WTC11 (cell line): ENCODE data around the gene PRKCE. TPM values are rescaled to one million over a fixed set of nuclear protein-coding genes. Genes with fewer than 3 reads are reported as not detected.

Source experiments
- ATAC-seq: fragments of 200-7000 bp; cut with Tn5 transposase; 2 replicates; pipeline ENCODE4 v1.10.0; 2021; ENCODE audit warnings: mild to moderate bottlenecking, moderate library complexity
- CTCF ChIA-PET: fragments of 300-600 bp; sonication (Branson Sonifier 250); formaldehyde crosslinking; loops from one replicate; lab custom pipeline; 2021; ENCODE audit warnings: antibody characterized with exemption; lab: Charles Lee
- POLR2A ChIA-PET: fragments of 350-600 bp; sonication (Branson Sonifier 250); formaldehyde crosslinking; loops from one replicate; lab custom pipeline; 2021; ENCODE audit warnings: antibody characterized with exemption; lab: Charles Lee
- DNase-seq: peaks from one replicate; pipeline ENCODE4 v3.0.0; 2021; ENCODE audit warnings: low spot score
- H3K27ac Mint-ChIP-seq: 2 replicates; pipeline ENCODE4 v1.8.0; 2021; ENCODE audit warnings: mixed read lengths
- H3K27me3 Mint-ChIP-seq: 2 replicates; pipeline ENCODE4 v1.8.0; 2021; ENCODE audit warnings: low read depth, mild to moderate bottlenecking, moderate library complexity, mixed read lengths
- H3K36me3 Mint-ChIP-seq: 2 replicates; pipeline ENCODE4 v1.8.0; 2021; ENCODE audit warnings: mixed read lengths
- H3K4me1 Mint-ChIP-seq: 2 replicates; pipeline ENCODE4 v1.8.0; 2022; ENCODE audit warnings: mixed read lengths
- H3K4me3 Mint-ChIP-seq: 2 replicates; pipeline ENCODE4 v1.8.0; 2021; ENCODE audit warnings: mild to moderate bottlenecking, moderate library complexity, mixed read lengths
- H3K9me3 Mint-ChIP-seq: 2 replicates; pipeline ENCODE4 v1.8.0; 2021; ENCODE audit warnings: mixed read lengths
- ATF1 ChIP-seq: sonication (generic); formaldehyde crosslinking; IDR thresholded peaks from 2 replicates; pipeline ENCODE4 v1.8.1; 2023; ENCODE audit warnings: mild to moderate bottlenecking, moderate library complexity, missing genetic modification reagents
- CDX4 ChIP-seq: fragments of 250-450 bp; sonication (Bioruptor Pico); IDR thresholded peaks from 2 replicates; pipeline ENCODE4 v1.9.0; 2021; ENCODE audit warnings: moderate library complexity, mild to moderate bottlenecking, inconsistent platforms, borderline replicate concordance
- E2F5 ChIP-seq: sonication (generic); formaldehyde crosslinking; IDR thresholded peaks from 2 replicates; pipeline ENCODE4 v1.8.1; 2022; ENCODE audit warnings: mild to moderate bottlenecking, moderate library complexity, missing genetic modification reagents
- HMGXB4 ChIP-seq: sonication (generic); formaldehyde crosslinking; IDR thresholded peaks from 2 replicates; pipeline ENCODE4 v1.8.1; 2023; ENCODE audit warnings: mild to moderate bottlenecking, moderate library complexity, missing genetic modification reagents
- IRF1 ChIP-seq: sonication (generic); formaldehyde crosslinking; IDR thresholded peaks from 2 replicates; pipeline ENCODE4 v1.8.0; 2023; ENCODE audit warnings: missing genetic modification reagents
- JAZF1 ChIP-seq: fragments of 250-450 bp; sonication (Bioruptor Pico); IDR thresholded peaks from 2 replicates; pipeline ENCODE4 v1.9.0; 2021; ENCODE audit warnings: moderate library complexity, mild to moderate bottlenecking, inconsistent platforms
- NR1H2 ChIP-seq: sonication (generic); formaldehyde crosslinking; IDR thresholded peaks from 2 replicates; pipeline ENCODE4 v1.9.0; 2021; ENCODE audit warnings: mild to moderate bottlenecking, moderate library complexity, missing genetic modification reagents
- NR3C1 ChIP-seq: sonication (generic); formaldehyde crosslinking; conservative IDR thresholded peaks from 2 replicates; pipeline ENCODE4 v1.8.1; 2023; ENCODE audit warnings: low read depth, mild to moderate bottlenecking, missing genetic modification reagents
- SOX15 ChIP-seq: fragments of 250-450 bp; sonication (Bioruptor Pico); IDR thresholded peaks from 2 replicates; pipeline ENCODE4 v1.9.0; 2021; ENCODE audit warnings: mild to moderate bottlenecking
- SP1 ChIP-seq: sonication (generic); formaldehyde crosslinking; conservative IDR thresholded peaks from 2 replicates; pipeline ENCODE4 v1.8.1; 2022; ENCODE audit warnings: missing genetic modification reagents
- STAT6 ChIP-seq: sonication (generic); formaldehyde crosslinking; conservative IDR thresholded peaks from 2 replicates; pipeline ENCODE4 v1.8.1; 2023; ENCODE audit warnings: mild to moderate bottlenecking, low read depth, missing genetic modification reagents, moderate library complexity
- ZBTB21 ChIP-seq: sonication (generic); formaldehyde crosslinking; IDR thresholded peaks from 2 replicates; pipeline ENCODE4 v1.8.1; 2023; ENCODE audit warnings: mild to moderate bottlenecking, missing genetic modification reagents, borderline replicate concordance
- ZNF138 ChIP-seq: sonication (generic); formaldehyde crosslinking; conservative IDR thresholded peaks from 2 replicates; pipeline ENCODE4 v1.8.1; 2022; ENCODE audit warnings: mild to moderate bottlenecking, moderate library complexity, missing genetic modification reagents
- ZNF219 ChIP-seq: sonication (generic); formaldehyde crosslinking; IDR thresholded peaks from 2 replicates; pipeline ENCODE4 v1.8.0; 2023; ENCODE audit warnings: missing genetic modification reagents, mild to moderate bottlenecking, borderline replicate concordance
- ZNF263 ChIP-seq: sonication (generic); formaldehyde crosslinking; IDR thresholded peaks from 2 replicates; pipeline ENCODE4 v1.8.1; 2022; ENCODE audit warnings: low read depth, mild to moderate bottlenecking, moderate library complexity, missing genetic modification reagents
- ZNF512 ChIP-seq: sonication (generic); formaldehyde crosslinking; IDR thresholded peaks from 2 replicates; pipeline ENCODE4 v1.8.1; 2022; ENCODE audit warnings: missing genetic modification reagents, borderline replicate concordance
- ZSCAN18 ChIP-seq: fragments of 250-450 bp; sonication (Bioruptor Pico); IDR thresholded peaks from 2 replicates; pipeline ENCODE4 v2.1.2; 2022; ENCODE audit warnings: mild to moderate bottlenecking, moderate library complexity
- total RNA-seq: library from RNA; stranded (reverse); gene quantifications from 3 replicates; pipeline ENCODE4 v1.2.3, GENCODE V29; 2021

PRKCE gene
- total RNA-seq, 1 experiment from 2014 or later = 5.8 TPM

GRCh38 chr2:45750484-45750883 is 99.0 kb downstream of the PRKCE start:
- DNase-seq = no peak
- no peaks in the 10 kb centered on the region for H3K4me1 Mint-ChIP-seq
- no peak for ATAC-seq
- no peak overlapping the region for H3K4me3 Mint-ChIP-seq
- H3K27ac Mint-ChIP-seq = no peak overlapping the region
- POLR2A ChIA-PET = no interaction called here
- H3K36me3 Mint-ChIP-seq = peaks cover 12% of the 10 kb centered on the region
- no peaks in the 10 kb centered on the region; the same call in 1 of the 2 replicates for H3K27me3 Mint-ChIP-seq
- peaks cover 17% of the 10 kb centered on the region for H3K9me3 Mint-ChIP-seq
- no peak for TF ChIP-seq ZNF263 (CRISPR knock-in tag)
- no peak for TF ChIP-seq NR3C1 (CRISPR knock-in tag)
- TF ChIP-seq SOX15 (CRISPR knock-in tag) = no peak
- TF ChIP-seq ZBTB21 (CRISPR knock-in tag) = no peak
- TF ChIP-seq SP1 (CRISPR knock-in tag) = no peak
- CTCF ChIA-PET = no interaction called here

GRCh38 chr2:45753381-45753780 is 101.9 kb downstream of the PRKCE start:
- Mint-ChIP-seq H3K36me3 (no peaks in the 10 kb centered on the region), H3K4me3 (no peak overlapping the region), H3K27me3 (no peaks in the 10 kb centered on the region), H3K4me1 (no peaks in the 10 kb centered on the region), H3K27ac (no peak overlapping the region), H3K9me3 (no peaks in the 10 kb centered on the region)
- TF ChIP-seq CDX4 (CRISPR knock-in tag) = no peak
- no peak for TF ChIP-seq STAT6 (CRISPR knock-in tag)
- no peak for TF ChIP-seq ZNF138 (CRISPR knock-in tag)
- no peak for TF ChIP-seq ZNF512 (CRISPR knock-in tag)
- no peak for TF ChIP-seq HMGXB4
- no peak for TF ChIP-seq IRF1 (CRISPR knock-in tag)
- no peak for TF ChIP-seq ZNF219 (CRISPR knock-in tag)
- TF ChIP-seq ZSCAN18 (CRISPR knock-in tag) = no peak
- TF ChIP-seq E2F5 (CRISPR knock-in tag) = no peak
- TF ChIP-seq ATF1 (CRISPR knock-in tag) = no peak
- no peak for TF ChIP-seq JAZF1
- TF ChIP-seq NR1H2 (CRISPR knock-in tag) = no peak
- POLR2A ChIA-PET = no interaction called here
- DNase-seq (no peak), ATAC-seq (no peak)
- CTCF ChIA-PET = interaction anchor here (1.7 kb wide), 1 partner anchor 26 kb away, joined by 4 read pairs; no protein-coding TSS in a partner anchor
